GM23248 (cell line): Measurements from ENCODE around the gene SACM1L. TPM values are rescaled to one million over a fixed set of nuclear protein-coding genes. Genes with fewer than 3 reads are reported as not detected.

Source experiments
- DNase-seq: peaks from one replicate; pipeline ENCODE4 v3.0.0-alpha.2; 2015
- H2AFZ ChIP-seq: fragments of 200-600 bp; sonication (generic); 2 replicates; pipeline ENCODE4 v1.6.1; 2016; ENCODE audit warnings: antibody characterized with exemption
- H3F3A ChIP-seq: fragments of 200-600 bp; sonication (generic); 2 replicates; pipeline ENCODE4 v1.6.1; 2016; ENCODE audit warnings: mild to moderate bottlenecking, antibody characterized with exemption, mixed run types; ENCODE audit not compliant: insufficient read depth
- H3K27ac ChIP-seq: fragments of 200-600 bp; sonication (generic); 2 replicates; pipeline ENCODE4 v1.5.1; 2016; ENCODE audit warnings: mild to moderate bottlenecking
- H3K27me3 ChIP-seq: fragments of 200-600 bp; sonication (generic); replicated peaks from 2 replicates; pipeline ENCODE4 v1.6.1; 2016; ENCODE audit warnings: mild to moderate bottlenecking; ENCODE audit not compliant: insufficient read depth
- H3K36me3 ChIP-seq: fragments of 200-600 bp; sonication (generic); 2 replicates; pipeline ENCODE4 v1.6.1; 2016; ENCODE audit warnings: low read depth, mild to moderate bottlenecking
- H3K4me1 ChIP-seq: fragments of 200-600 bp; sonication (generic); 2 replicates; pipeline ENCODE4 v1.6.1; 2016; ENCODE audit warnings: mild to moderate bottlenecking; ENCODE audit not compliant: insufficient read depth
- H3K4me2 ChIP-seq: fragments of 200-600 bp; sonication (generic); one replicate; pipeline ENCODE4 v1.6.1; 2016; ENCODE audit warnings: mild to moderate bottlenecking; ENCODE audit not compliant: unreplicated experiment
- H3K4me3 ChIP-seq: fragments of 200-600 bp; sonication (generic); 2 replicates; pipeline ENCODE4 v1.5.1; 2016; ENCODE audit warnings: mild to moderate bottlenecking
- H3K79me2 ChIP-seq: fragments of 200-600 bp; sonication (generic); 2 replicates; pipeline ENCODE4 v1.6.1; 2016; ENCODE audit warnings: mild to moderate bottlenecking; ENCODE audit not compliant: insufficient read depth
- H3K9ac ChIP-seq: fragments of 200-600 bp; sonication (generic); 2 replicates; pipeline ENCODE4 v1.6.1; 2016; ENCODE audit warnings: mild to moderate bottlenecking
- H3K9me2 ChIP-seq: fragments of 200-600 bp; sonication (generic); 2 replicates; pipeline ENCODE4 v1.6.1; 2016; ENCODE audit warnings: mixed run types, mild to moderate bottlenecking, moderate library complexity; ENCODE audit not compliant: insufficient read depth
- H3K9me3 ChIP-seq: fragments of 200-600 bp; sonication (generic); one replicate; pipeline ENCODE4 v1.6.1; 2017; ENCODE audit warnings: low read depth
- H4K20me1 ChIP-seq: fragments of 200-600 bp; sonication (generic); 2 replicates; pipeline ENCODE4 v1.6.0; 2016; ENCODE audit not compliant: insufficient read depth
- EZH2 ChIP-seq: fragments of 200-600 bp; sonication (generic); IDR thresholded peaks from 2 replicates; pipeline ENCODE4 v1.6.1; 2018; ENCODE audit warnings: antibody characterized with exemption, mild to moderate bottlenecking; ENCODE audit not compliant: insufficient read depth, poor library complexity, severe bottlenecking
- EZH2phosphoT487 ChIP-seq: fragments of 200-600 bp; sonication (generic); IDR thresholded peaks from 2 replicates; pipeline ENCODE4 v1.6.1; 2018; ENCODE audit warnings: antibody characterized with exemption, moderate library complexity, mild to moderate bottlenecking, low read depth; ENCODE audit not compliant: insufficient read depth
- WGBS, 2 experiments: methylation state at CpG; one replicate each; pipeline ENCODE4 v1.1.6; 2015 to 2017; ENCODE audit warnings: low lambda C conversion rate in 2 of 2, low coverage in 1 of 2; ENCODE audit errors: missing lambda C conversion rate in 2 of 2; 5-methylcytosine and 5-hydroxymethylcytosine counted together
- in situ Hi-C: fragments of 300-500 bp; cut with MboI; formaldehyde crosslinking; loops from 2 replicates; pipeline ENCODE4 v1.15.0; 2020
- polyA plus RNA-seq: library from polyadenylated mRNA; unstranded; fragments of >200 nt; fragmentation: Nextera tagmentation; extraction: Ambion mirVana; gene quantifications from 2 replicates; pipeline ENCODE4 v1.2.1, GENCODE V29; 2016
- total RNA-seq: library from RNA; depleted of rRNA; stranded (reverse); fragments of >200 nt; shearing (Covaris generic); gene quantifications from 2 replicates; pipeline ENCODE4 v1.2.3, GENCODE V29; 2014

Gene SACM1L
- total and polyA plus RNA-seq, 2 experiments from 2014 or later, result 33.6 to 33.9 TPM

GRCh38 chr3:45711931-45712330 lies 22.7 kb downstream of the SACM1L start:
- Histone ChIP-seq H3K27me3 (no peaks in the 10 kb centered on the region), H3K27ac (no peak overlapping the region), H3K9me2 (no peaks in the 10 kb centered on the region)

GRCh38 chr3:45712434-45713110 lies 23.4 kb downstream of the SACM1L start:
- Histone ChIP-seq H3K27me3 (no peaks in the 10 kb centered on the region), H3K4me2 (no peak overlapping the region), H3K4me1 (no peaks in the 10 kb centered on the region), H3K4me3 (no peak overlapping the region), H3K27ac (no peak overlapping the region), H3K36me3 (peaks cover 44% of the 10 kb centered on the region), H2AFZ (no peak overlapping the region), H3F3A (no peaks in the 10 kb centered on the region), H3K79me2 (0 out of 2 replicates have a peak, but pooled peaks cover 5% of the 10 kb centered on the region), H4K20me1 (no peaks in the 10 kb centered on the region), H3K9me3 (no peaks in the 10 kb centered on the region), H3K9ac (no peak overlapping the region), H3K9me2 (no peaks in the 10 kb centered on the region)
- WGBS, 2 experiments, result 87 to 88% methylated on average over 7 of the region's 7 CpGs
- peak; percentile 18 for DNase-seq
- in situ Hi-C loops, result no loop called here
- TF ChIP-seq EZH2 (no peak), EZH2phosphoT487 (no peak)

More at GRCh38 chr3:45711931-45712330, 22.7 kb downstream of the SACM1L start:
- no peaks in the 10 kb centered on the region for H3F3A ChIP-seq
- TF ChIP-seq EZH2phosphoT487, result no peak
- H2AFZ ChIP-seq, result no peak overlapping the region
- 0 out of 2 replicates have a peak, but pooled peaks cover 5% of the 10 kb centered on the region for H3K79me2 ChIP-seq
- peak; percentile 19 for DNase-seq
- no peak overlapping the region for H3K4me2 ChIP-seq
- H3K9ac ChIP-seq, result no peak overlapping the region
- in situ Hi-C loops, result no loop called here
- no peaks in the 10 kb centered on the region for H3K4me1 ChIP-seq
- H3K36me3 ChIP-seq, result peaks cover 44% of the 10 kb centered on the region
- H3K4me3 ChIP-seq, result no peak overlapping the region
- H4K20me1 ChIP-seq, result no peaks in the 10 kb centered on the region
- no peaks in the 10 kb centered on the region for H3K9me3 ChIP-seq
- WGBS, 2 experiments, result 92 to 98% methylated on average over 4 of the region's 4 CpGs

DNA sequence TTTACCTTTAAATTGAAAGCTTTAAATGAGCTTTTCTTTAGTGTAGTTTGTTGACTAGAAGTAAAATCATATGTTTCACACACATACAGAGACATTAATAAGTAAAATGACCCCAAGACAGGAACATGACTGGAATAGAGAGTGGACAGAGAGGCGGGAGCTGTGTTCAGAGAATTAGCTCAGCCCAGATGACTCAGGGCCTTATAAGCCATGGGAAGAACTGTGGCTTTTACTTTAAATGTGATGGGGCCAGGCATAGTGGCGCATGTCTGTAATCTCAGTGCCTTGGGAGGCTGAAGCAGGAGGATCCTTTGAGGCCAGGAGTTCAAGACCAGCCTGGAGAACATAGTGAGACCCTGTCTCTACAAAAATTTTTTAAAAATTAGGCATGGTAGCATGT lies 26.7 kb downstream of the SACM1L start:
- no peaks in the 10 kb centered on the region for H3K4me1 ChIP-seq
- 48 to 53% methylated on average over 2 of the region's 2 CpGs for WGBS, 2 experiments
- TF ChIP-seq EZH2phosphoT487 (no peak), EZH2 (no peak)
- H3K36me3 ChIP-seq, result peaks cover 27% of the 10 kb centered on the region
- H3K4me2 ChIP-seq, result no peak overlapping the region
- 0 out of 2 replicates have a peak, but pooled peaks cover 1% of the 10 kb centered on the region for H3K79me2 ChIP-seq
- in situ Hi-C loops, result no loop called here
- no peak overlapping the region for H3K9ac ChIP-seq
- no peaks in the 10 kb centered on the region for H3K27me3 ChIP-seq
- no peaks in the 10 kb centered on the region for H3K9me2 ChIP-seq
- no peak overlapping the region for H3K4me3 ChIP-seq
- no peak overlapping the region for H3K27ac ChIP-seq
- no peaks in the 10 kb centered on the region for H3F3A ChIP-seq
- DNase-seq, result peak; percentile 38
- no peaks in the 10 kb centered on the region for H4K20me1 ChIP-seq
- H2AFZ ChIP-seq, result no peak overlapping the region
- H3K9me3 ChIP-seq, result no peaks in the 10 kb centered on the region

GRCh38 chr3:45716790-45717336 lies 27.7 kb downstream of the SACM1L start:
- TF ChIP-seq EZH2phosphoT487 (no peak), EZH2 (no peak)
- no peaks in the 10 kb centered on the region for H3K4me1 ChIP-seq
- no peaks in the 10 kb centered on the region for H3K27me3 ChIP-seq
- H3K79me2 ChIP-seq, result no peaks in the 10 kb centered on the region
- H2AFZ ChIP-seq, result no peak overlapping the region
- H3K9me3 ChIP-seq, result no peaks in the 10 kb centered on the region
- in situ Hi-C loops, result no loop called here
- H3K36me3 ChIP-seq, result peaks cover 32% of the 10 kb centered on the region
- H3K9me2 ChIP-seq, result no peaks in the 10 kb centered on the region
- no peaks in the 10 kb centered on the region for H4K20me1 ChIP-seq
- no peak overlapping the region for H3K4me2 ChIP-seq
- H3K27ac ChIP-seq, result no peak overlapping the region
- no peak overlapping the region for H3K9ac ChIP-seq
- WGBS, 2 experiments, result 95 to 100% methylated on average over 3 of the region's 3 CpGs
- H3F3A ChIP-seq, result no peaks in the 10 kb centered on the region
- DNase-seq, result no peak
- no peak overlapping the region for H3K4me3 ChIP-seq
